ENCODE results near the gene RBFOX1. TPM values are rescaled to one million over a fixed set of nuclear protein-coding genes. Genes with fewer than 3 reads are reported as not detected.

RBFOX1 gene
- total RNA-seq, 4 donors from 2014 or later: 0.40 to 0.98 TPM; not detected in 2

DNA sequence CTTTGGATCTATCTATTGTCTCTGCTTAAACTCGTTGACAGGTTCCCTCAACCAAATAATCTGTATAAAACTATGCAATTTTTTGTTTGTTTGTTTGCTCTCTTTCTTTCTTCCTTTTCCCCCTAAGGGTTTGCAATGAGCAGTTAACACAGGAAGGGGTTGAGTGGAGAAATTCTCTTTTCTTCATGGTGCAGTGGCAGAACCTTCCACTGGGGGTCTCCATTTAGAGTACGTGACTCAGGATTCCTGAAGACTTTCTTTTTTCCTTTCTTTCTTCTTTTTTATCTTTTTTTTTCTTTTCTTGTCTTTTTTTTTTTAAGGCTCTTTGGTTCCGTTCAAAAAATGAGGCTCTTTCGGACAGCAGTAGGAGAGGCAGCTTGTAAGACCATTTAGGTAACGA, 19.5 kb upstream of the RBFOX1 start:
- 46 to 55% methylated on average over 5 of the region's 5 CpGs for WGBS, 2 donors
- no peak for DNase-seq
- TF ChIP-seq, protein P1, sequence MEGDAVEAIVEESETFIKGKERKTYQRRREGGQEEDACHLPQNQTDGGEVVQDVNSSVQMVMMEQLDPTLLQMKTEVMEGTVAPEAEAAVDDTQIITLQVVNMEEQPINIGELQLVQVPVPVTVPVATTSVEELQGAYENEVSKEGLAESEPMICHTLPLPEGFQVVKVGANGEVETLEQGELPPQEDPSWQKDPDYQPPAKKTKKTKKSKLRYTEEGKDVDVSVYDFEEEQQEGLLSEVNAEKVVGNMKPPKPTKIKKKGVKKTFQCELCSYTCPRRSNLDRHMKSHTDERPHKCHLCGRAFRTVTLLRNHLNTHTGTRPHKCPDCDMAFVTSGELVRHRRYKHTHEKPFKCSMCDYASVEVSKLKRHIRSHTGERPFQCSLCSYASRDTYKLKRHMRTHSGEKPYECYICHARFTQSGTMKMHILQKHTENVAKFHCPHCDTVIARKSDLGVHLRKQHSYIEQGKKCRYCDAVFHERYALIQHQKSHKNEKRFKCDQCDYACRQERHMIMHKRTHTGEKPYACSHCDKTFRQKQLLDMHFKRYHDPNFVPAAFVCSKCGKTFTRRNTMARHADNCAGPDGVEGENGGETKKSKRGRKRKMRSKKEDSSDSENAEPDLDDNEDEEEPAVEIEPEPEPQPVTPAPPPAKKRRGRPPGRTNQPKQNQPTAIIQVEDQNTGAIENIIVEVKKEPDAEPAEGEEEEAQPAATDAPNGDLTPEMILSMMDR (IDR thresholded peaks at IDR 0.05): peak in 3 of 6 experiments; percentile 11 to 40 (median 33)
- TF ChIP-seq POLR2A (IDR thresholded peaks at IDR 0.05): no peak
- H3K27ac ChIP-seq: no peak overlapping the region
- H3K27me3 ChIP-seq: no peaks in the 10 kb centered on the region
- H3K9me3 ChIP-seq: no peaks in the 10 kb centered on the region
- no peaks in the 10 kb centered on the region for H3K36me3 ChIP-seq
- H3K4me3 ChIP-seq (replicated peaks in 1 of 3): no peak overlapping the region
- intact Hi-C loops (cut with DNase I): no loop called here
- H3K4me1 ChIP-seq: no peaks in the 10 kb centered on the region

DNA sequence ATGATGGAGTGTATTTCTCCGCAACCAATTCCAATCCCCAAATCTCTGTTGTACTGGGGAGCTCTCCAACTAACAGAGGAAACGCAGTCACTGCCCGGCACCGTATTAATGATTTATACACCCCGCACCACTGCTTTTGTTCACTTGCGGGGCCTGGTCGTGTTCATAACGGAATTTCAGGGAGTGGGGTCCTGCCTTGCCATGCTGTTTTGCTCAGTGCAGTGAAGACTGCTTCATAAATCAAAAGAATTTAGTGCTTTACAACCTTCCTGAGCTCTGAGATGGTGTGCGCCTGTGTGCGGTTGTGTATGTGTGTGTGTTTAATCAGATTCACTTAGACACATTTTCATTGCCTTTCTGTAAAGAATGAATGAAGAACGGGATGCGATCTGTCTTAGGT, 18.5 kb upstream of the RBFOX1 start:
- no peaks in the 10 kb centered on the region for H3K9me3 ChIP-seq

GRCh38 chr16:7315813-7316212, 16.8 kb upstream of the RBFOX1 start:
- intact Hi-C loops (cut with DNase I): no loop called here
- 74 to 92% methylated on average over 1 of the region's 1 CpG for WGBS, 2 donors
- no peak for DNase-seq
- no peaks in the 10 kb centered on the region for H3K27me3 ChIP-seq
- no peaks in the 10 kb centered on the region for H3K36me3 ChIP-seq
- no peak for TF ChIP-seq POLR2A (IDR thresholded peaks at IDR 0.05)
- TF ChIP-seq, protein P1 (IDR thresholded peaks at IDR 0.05): no peak
- no peak overlapping the region for H3K27ac ChIP-seq
- H3K4me3 ChIP-seq (replicated peaks in 1 of 3): no peak overlapping the region
- H3K4me1 ChIP-seq: no peaks in the 10 kb centered on the region
- no peaks in the 10 kb centered on the region for H3K9me3 ChIP-seq

More for the DNA sequence above, 18.5 kb upstream of the RBFOX1 start:
- TF ChIP-seq POLR2A (IDR thresholded peaks at IDR 0.05): no peak
- TF ChIP-seq, protein P1 (IDR thresholded peaks at IDR 0.05): no peak
- H3K27ac ChIP-seq: no peak overlapping the region
- intact Hi-C loops (cut with DNase I): no loop called here
- H3K36me3 ChIP-seq: no peaks in the 10 kb centered on the region
- no peaks in the 10 kb centered on the region for H3K4me1 ChIP-seq
- no peak for DNase-seq
- H3K27me3 ChIP-seq: no peaks in the 10 kb centered on the region
- 64 to 73% methylated on average over 12 of the region's 12 CpGs for WGBS, 2 donors
- no peak overlapping the region for H3K4me3 ChIP-seq (replicated peaks in 1 of 3)

- Histone ChIP-seq H3K9me3 (no peaks in the 10 kb centered on the region), H3K27me3 (no peaks in the 10 kb centered on the region), H3K4me1 (no peaks in the 10 kb centered on the region), H3K4me3 (replicated peaks in 1 of 3) (no peak overlapping the region), H3K36me3 (no peaks in the 10 kb centered on the region), H3K27ac (no peak overlapping the region)
- intact Hi-C loops (cut with DNase I): no loop called here
- DNase-seq: no peak
- TF ChIP-seq, protein P1 (IDR thresholded peaks at IDR 0.05): no peak
- TF ChIP-seq POLR2A (IDR thresholded peaks at IDR 0.05): no peak
These were observed 16.3 kb upstream of the RBFOX1 start for GRCh38 chr16:7316281-7316888.

DNA sequence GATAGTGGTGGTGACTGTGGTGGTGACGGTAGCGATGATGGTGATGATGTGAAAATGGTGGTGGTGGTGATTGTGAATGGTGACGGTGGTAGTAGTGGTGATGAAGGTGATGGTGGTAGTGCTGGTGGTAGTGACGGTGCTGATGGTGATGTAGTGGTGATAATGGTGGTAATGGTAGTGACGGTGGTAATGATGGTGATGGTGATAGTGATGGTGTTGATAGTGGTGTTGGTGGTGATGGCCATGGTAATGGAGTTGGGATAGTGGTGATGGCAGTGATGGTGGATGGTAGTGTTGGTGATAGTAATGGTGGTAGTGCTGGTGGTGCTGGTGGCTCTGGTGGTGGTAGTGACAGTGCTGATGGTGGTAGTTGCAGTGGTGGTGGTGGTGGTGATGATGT, 14.7 kb upstream of the RBFOX1 start:
- no peaks in the 10 kb centered on the region for H3K27me3 ChIP-seq
- no peak overlapping the region for H3K4me3 ChIP-seq (replicated peaks in 1 of 3)
- TF ChIP-seq, protein P1 (IDR thresholded peaks at IDR 0.05): no peak
- no peak for TF ChIP-seq POLR2A (IDR thresholded peaks at IDR 0.05)
- no peaks in the 10 kb centered on the region for H3K4me1 ChIP-seq
- 94 to 96% methylated on average over 5 of the region's 5 CpGs for WGBS, 2 donors
- intact Hi-C loops (cut with DNase I): no loop called here
- no peak for DNase-seq
- no peak overlapping the region for H3K27ac ChIP-seq
- no peaks in the 10 kb centered on the region for H3K9me3 ChIP-seq
- H3K36me3 ChIP-seq: no peaks in the 10 kb centered on the region
